H9 (cell line): ENCODE data around the gene CDH24. TPM values are rescaled to one million over a fixed set of nuclear protein-coding genes. Genes with fewer than 3 reads are reported as not detected.

ENCODE experiments used
- DNase-seq: peaks from one replicate; pipeline ENCODE4 v3.0.0-alpha.2; 2017
- H2AFZ ChIP-seq: one replicate; pipeline ENCODE4 v1.6.1; 2013; ENCODE audit warnings: mild to moderate bottlenecking, low read length, control low read depth, moderate library complexity
- H2AK5ac ChIP-seq: 2 replicates; pipeline ENCODE4 v1.6.1; 2013; ENCODE audit warnings: low read length, control low read depth, mixed read lengths; ENCODE audit not compliant: insufficient read length
- H2BK120ac ChIP-seq: one replicate; pipeline ENCODE4 v1.6.1; 2013; ENCODE audit warnings: low read depth, mild to moderate bottlenecking, low read length, control low read depth, inconsistent platforms; ENCODE audit not compliant: poor library complexity, severe bottlenecking
- H2BK12ac ChIP-seq: 2 replicates; pipeline ENCODE4 v1.6.1; 2013; ENCODE audit warnings: low read length, control low read depth, mixed read lengths, low read depth; ENCODE audit not compliant: insufficient read length
- H2BK15ac ChIP-seq: 2 replicates; pipeline ENCODE4 v1.6.1; 2013; ENCODE audit warnings: low read depth, low read length, control low read depth
- H2BK20ac ChIP-seq: one replicate; pipeline ENCODE4 v1.6.1; 2013; ENCODE audit warnings: low read depth, mild to moderate bottlenecking, low read length, control low read depth, inconsistent platforms; ENCODE audit not compliant: poor library complexity, severe bottlenecking
- H2BK5ac ChIP-seq: 2 replicates; pipeline ENCODE4 v1.6.1; 2013; ENCODE audit warnings: low read length, control low read depth, mixed read lengths; ENCODE audit not compliant: insufficient read length
- H3K14ac ChIP-seq: 2 replicates; pipeline ENCODE4 v1.6.1; 2013; ENCODE audit warnings: low read length, control low read depth; ENCODE audit not compliant: insufficient read depth
- H3K18ac ChIP-seq: 2 replicates; pipeline ENCODE4 v1.6.1; 2013; ENCODE audit warnings: low read depth, mild to moderate bottlenecking, mixed read lengths, low read length, control low read depth; ENCODE audit not compliant: insufficient read length
- H3K23ac ChIP-seq: 2 replicates; pipeline ENCODE4 v1.6.1; 2013; ENCODE audit warnings: low read length, control low read depth, mixed read lengths, low read depth; ENCODE audit not compliant: insufficient read length
- H3K23me2 ChIP-seq: 2 replicates; pipeline ENCODE4 v1.6.1; 2013; ENCODE audit warnings: low read depth, mild to moderate bottlenecking, mixed read lengths, low read length, control low read depth; ENCODE audit not compliant: insufficient read length, poor library complexity, severe bottlenecking
- H3K27ac ChIP-seq: 2 replicates; pipeline ENCODE4 v1.5.1; 2013; ENCODE audit warnings: low read length, control low read depth, mixed read lengths, low read depth; ENCODE audit not compliant: insufficient read length
- H3K27me3 ChIP-seq: 2 replicates; pipeline ENCODE4 v1.6.1; 2013; ENCODE audit warnings: low read length, control low read depth, inconsistent platforms; ENCODE audit not compliant: insufficient read depth
- H3K4ac ChIP-seq: 2 replicates; pipeline ENCODE4 v1.6.1; 2013; ENCODE audit warnings: low read depth, mild to moderate bottlenecking, control low read depth, inconsistent platforms, low read length, moderate library complexity
- H3K4me1 ChIP-seq: 2 replicates; pipeline ENCODE4 v1.6.1; 2013; ENCODE audit warnings: low read length, control low read depth, inconsistent platforms; ENCODE audit not compliant: insufficient read depth
- H3K4me2 ChIP-seq: 2 replicates; pipeline ENCODE4 v1.6.1; 2013; ENCODE audit warnings: low read length, control low read depth, mixed read lengths; ENCODE audit not compliant: insufficient read length, insufficient read depth
- H3K56ac ChIP-seq: 2 replicates; pipeline ENCODE4 v1.6.1; 2013; ENCODE audit warnings: low read depth, mild to moderate bottlenecking, mixed read lengths, low read length, control low read depth; ENCODE audit not compliant: insufficient read length
- H3K79me1 ChIP-seq: 2 replicates; pipeline ENCODE4 v1.6.1; 2013; ENCODE audit warnings: low read depth, mild to moderate bottlenecking, moderate library complexity, low read length, control low read depth, inconsistent platforms; ENCODE audit not compliant: insufficient read depth, poor library complexity, severe bottlenecking
- H3K79me2 ChIP-seq: 2 replicates; pipeline ENCODE4 v1.6.1; 2013; ENCODE audit warnings: low read length, control low read depth, inconsistent platforms; ENCODE audit not compliant: insufficient read depth
- H3K9ac ChIP-seq: 2 replicates; pipeline ENCODE4 v1.6.1; 2013; ENCODE audit warnings: low read length, control low read depth, mixed read lengths; ENCODE audit not compliant: insufficient read length; ENCODE audit errors: extremely low read depth
- H3K9me3 ChIP-seq: one replicate; pipeline ENCODE4 v1.6.1; 2013; ENCODE audit warnings: low read depth, low read length, inconsistent platforms; ENCODE audit not compliant: control insufficient read depth
- H3T11ph ChIP-seq: one replicate; pipeline ENCODE4 v1.6.1; 2013; ENCODE audit warnings: mild to moderate bottlenecking, low read length, control low read depth, inconsistent platforms
- H4K20me1 ChIP-seq: one replicate; pipeline ENCODE4 v1.6.1; 2013; ENCODE audit not compliant: control insufficient read depth, insufficient read length, insufficient read depth
- H4K5ac ChIP-seq: 2 replicates; pipeline ENCODE4 v1.6.1; 2013; ENCODE audit warnings: low read depth, mild to moderate bottlenecking, mixed read lengths, low read length, control low read depth; ENCODE audit not compliant: insufficient read length
- H4K8ac ChIP-seq: replicated peaks from 2 replicates; pipeline ENCODE4 v1.6.1; 2013; ENCODE audit warnings: low read length, control low read depth, mixed read lengths, low read depth; ENCODE audit not compliant: insufficient read length
- H4K91ac ChIP-seq: 2 replicates; pipeline ENCODE4 v1.6.1; 2013; ENCODE audit warnings: low read depth, mild to moderate bottlenecking, moderate library complexity, mixed read lengths, low read length, control low read depth; ENCODE audit not compliant: insufficient read length
- H3K27ac Mint-ChIP-seq, 3 experiments: 2 replicates in 2 of 3; 3 replicates in 1 of 3; pipeline ENCODE4 v1.8.0; 2020 to 2021; ENCODE audit warnings: mixed read lengths in 3 of 3, mild to moderate bottlenecking in 1 of 3, moderate library complexity in 1 of 3
- H3K27me3 Mint-ChIP-seq: 2 replicates; pipeline ENCODE4 v1.8.0; 2021; ENCODE audit warnings: low read depth, mild to moderate bottlenecking, moderate library complexity, mixed read lengths
- H3K36me3 Mint-ChIP-seq, 3 experiments: 2 replicates in 2 of 3; 3 replicates in 1 of 3; pipeline ENCODE4 v1.8.0; 2020 to 2021; ENCODE audit warnings: low read depth in 3 of 3, mixed read lengths in 3 of 3; ENCODE audit not compliant: insufficient read depth in 1 of 3
- H3K4me1 Mint-ChIP-seq, 2 experiments: 2 replicates each; pipeline ENCODE4 v1.8.0; 2020; ENCODE audit warnings: mixed read lengths in 2 of 2
- H3K4me3 Mint-ChIP-seq, 2 experiments: 2 replicates in 1 of 2; 3 replicates in 1 of 2; pipeline ENCODE4 v1.8.0; 2020 to 2021; ENCODE audit warnings: mild to moderate bottlenecking in 2 of 2, mixed read lengths in 2 of 2, moderate library complexity in 1 of 2
- H3K9me3 Mint-ChIP-seq, 2 experiments: 2 replicates in 1 of 2; 3 replicates in 1 of 2; pipeline ENCODE4 v1.8.0; 2020; ENCODE audit warnings: mild to moderate bottlenecking in 2 of 2, mixed read lengths in 2 of 2, moderate library complexity in 1 of 2
- WGBS: extraction: QIAGEN DNeasy Blood & Tissue Kit; methylation state at CpG from one replicate; pipeline ENCODE4 v1.1.7; 2013; ENCODE audit warnings: missing lambda C conversion rate, low lambda C conversion rate, mixed read lengths; ENCODE audit not compliant: insufficient read length; ENCODE audit errors: extremely low coverage; 5-methylcytosine and 5-hydroxymethylcytosine counted together
- total RNA-seq: library from RNA; stranded (reverse); gene quantifications from 2 replicates; pipeline ENCODE4 v1.2.1, GENCODE V29; 2021
- TF ChIP-seq, protein P1 (sequence below): fragments of 200-600 bp; sonication (generic); conservative IDR thresholded peaks from 3 replicates; pipeline ENCODE4 v1.8.0; 2021; ENCODE audit warnings: antibody characterized with exemption, mild to moderate bottlenecking

The CDH24 gene
- total RNA-seq, 1 experiment from 2014 or later, result 16.7 TPM

- no CpG with 5 or more reads among the region's 1 CpG for WGBS
- Histone ChIP-seq H2BK12ac (no peak overlapping the region), H3K23ac (no peak overlapping the region), H4K5ac (no peak overlapping the region), H3K14ac (no peak overlapping the region), H3K9ac (no peak overlapping the region), H2BK20ac (no peak overlapping the region), H4K20me1 (no peaks in the 10 kb centered on the region), H3K4me1 (no peaks in the 10 kb centered on the region), H3K79me2 (peaks cover 5% of the 10 kb centered on the region; the same call in 1 of the 2 replicates), H4K91ac (no peak overlapping the region), H3K18ac (no peak overlapping the region), H2BK120ac (no peak overlapping the region), H3K27ac (no peak overlapping the region), H4K8ac (no peak overlapping the region), H3K23me2 (peaks cover 12% of the 10 kb centered on the region), H3K4me2 (no peak overlapping the region), H3T11ph (no peak overlapping the region), H3K56ac (no peak overlapping the region), H2AK5ac (no peak overlapping the region), H3K79me1 (no peaks in the 10 kb centered on the region), H2BK5ac (no peak overlapping the region), H3K9me3 (no peaks in the 10 kb centered on the region), H3K4ac (no peak overlapping the region), H2BK15ac (no peak overlapping the region), H2AFZ (no peak overlapping the region), H3K27me3 (no peaks in the 10 kb centered on the region)
- no peak overlapping the region for H3K4me3 Mint-ChIP-seq
- no peaks in the 10 kb centered on the region; the same call in 1 of the 2 replicates for H3K27me3 Mint-ChIP-seq
- H3K27ac Mint-ChIP-seq, result no peak overlapping the region
- TF ChIP-seq, protein P1, sequence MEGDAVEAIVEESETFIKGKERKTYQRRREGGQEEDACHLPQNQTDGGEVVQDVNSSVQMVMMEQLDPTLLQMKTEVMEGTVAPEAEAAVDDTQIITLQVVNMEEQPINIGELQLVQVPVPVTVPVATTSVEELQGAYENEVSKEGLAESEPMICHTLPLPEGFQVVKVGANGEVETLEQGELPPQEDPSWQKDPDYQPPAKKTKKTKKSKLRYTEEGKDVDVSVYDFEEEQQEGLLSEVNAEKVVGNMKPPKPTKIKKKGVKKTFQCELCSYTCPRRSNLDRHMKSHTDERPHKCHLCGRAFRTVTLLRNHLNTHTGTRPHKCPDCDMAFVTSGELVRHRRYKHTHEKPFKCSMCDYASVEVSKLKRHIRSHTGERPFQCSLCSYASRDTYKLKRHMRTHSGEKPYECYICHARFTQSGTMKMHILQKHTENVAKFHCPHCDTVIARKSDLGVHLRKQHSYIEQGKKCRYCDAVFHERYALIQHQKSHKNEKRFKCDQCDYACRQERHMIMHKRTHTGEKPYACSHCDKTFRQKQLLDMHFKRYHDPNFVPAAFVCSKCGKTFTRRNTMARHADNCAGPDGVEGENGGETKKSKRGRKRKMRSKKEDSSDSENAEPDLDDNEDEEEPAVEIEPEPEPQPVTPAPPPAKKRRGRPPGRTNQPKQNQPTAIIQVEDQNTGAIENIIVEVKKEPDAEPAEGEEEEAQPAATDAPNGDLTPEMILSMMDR, result no peak
- no peak for DNase-seq
- H3K9me3 Mint-ChIP-seq, result no peaks in the 10 kb centered on the region
- peaks cover 21 to 23% of the 10 kb centered on the region in 2 experiments for H3K4me1 Mint-ChIP-seq
- peaks cover 34 to 84% (median 75%) of the 10 kb centered on the region in 3 experiments; a peak in 6 of 7 replicates for H3K36me3 Mint-ChIP-seq
Observed at GRCh38 chr14:23074906-23075305, 17.6 kb upstream of the CDH24 start.
